Measurements from ENCODE around the gene LAMA5.

The LAMA5 gene

GRCh38 chr20:62367633-62368391, 700 bp upstream of the LAMA5 start:
- TF ChIP-seq CTCF (IDR thresholded peaks at IDR 0.05; ENCODE audit: borderline replicate concordance, insufficient read depth, low read depth, low read length): no peak
- H3K4me3 ChIP-seq (ENCODE audit: low read depth, low read length): no peak overlapping the region

- H3K4me3 ChIP-seq (ENCODE audit: low read depth, low read length): peak overlapping the region; percentile 26
- TF ChIP-seq CTCF (IDR thresholded peaks at IDR 0.05; ENCODE audit: borderline replicate concordance, insufficient read depth, low read depth, low read length): no peak
Measured at GRCh38 chr20:62366370-62367135, 559 bp downstream of the LAMA5 start.

GRCh38 chr20:62365814-62366369, 1.2 kb downstream of the LAMA5 start:
- no peak overlapping the region for H3K4me3 ChIP-seq (ENCODE audit: low read depth, low read length)
- no peak for TF ChIP-seq CTCF (IDR thresholded peaks at IDR 0.05; ENCODE audit: borderline replicate concordance, insufficient read depth, low read depth, low read length)

- TF ChIP-seq CTCF (IDR thresholded peaks at IDR 0.05; ENCODE audit: borderline replicate concordance, insufficient read depth, low read depth, low read length): no peak
- H3K4me3 ChIP-seq (ENCODE audit: low read depth, low read length): no peak overlapping the region
Measured at GRCh38 chr20:62364911-62365736, 2.0 kb downstream of the LAMA5 start.

GRCh38 chr20:62363920-62364851, 2.9 kb downstream of the LAMA5 start:
- no peak for TF ChIP-seq CTCF (IDR thresholded peaks at IDR 0.05; ENCODE audit: borderline replicate concordance, insufficient read depth, low read depth, low read length)
- no peak overlapping the region for H3K4me3 ChIP-seq (ENCODE audit: low read depth, low read length)
